Inflammatory macrophage treated with lipopolysaccharide for 4 hours (primary cell): ENCODE results near the gene STOX1.
"Not testable (repeated sequence)": the region's sequence is repeated elsewhere in the genome, so short reads cannot be mapped to it uniquely, and the experiment has no call there.

ENCODE experiments used
- DNase-seq: peaks from one replicate; pipeline ENCODE4 v3.0.0-alpha.2; 2020

STOX1 gene

GRCh38 chr10:68831961-68832455, 4.7 kb downstream of the STOX1 start:
- DNase-seq, result no peak

- DNase-seq, result no peak
These were observed 5.3 kb downstream of the STOX1 start for GRCh38 chr10:68832601-68833000.

- no peak for DNase-seq
These were observed 10.4 kb downstream of the STOX1 start for GRCh38 chr10:68837626-68838322.

- DNase-seq, result not testable (repeated sequence)
These were observed 13.3 kb downstream of the STOX1 start for GRCh38 chr10:68840650-68841049.

- DNase-seq, result no peak
These were observed 20.9 kb downstream of the STOX1 start for GRCh38 chr10:68848281-68848680.

- DNase-seq, result no peak
These were observed 21.5 kb downstream of the STOX1 start for GRCh38 chr10:68848806-68849205.

GRCh38 chr10:68856352-68856751, 29.0 kb downstream of the STOX1 start:
- DNase-seq, result no peak

GRCh38 chr10:68857005-68857404, 29.7 kb downstream of the STOX1 start:
- DNase-seq, result no peak

GRCh38 chr10:68861253-68861652, 33.9 kb downstream of the STOX1 start:
- no peak for DNase-seq

GRCh38 chr10:68864611-68865010, 37.3 kb downstream of the STOX1 start:
- no peak for DNase-seq

GRCh38 chr10:68868173-68868572, 40.8 kb downstream of the STOX1 start:
- DNase-seq, result not testable (repeated sequence)

- no peak for DNase-seq
These were observed 42.3 kb downstream of the STOX1 start for GRCh38 chr10:68869623-68870022.

- no peak for DNase-seq
These were observed 42.7 kb downstream of the STOX1 start for GRCh38 chr10:68870061-68870460.

GRCh38 chr10:68870545-68871104, 43.3 kb downstream of the STOX1 start:
- no peak for DNase-seq

- DNase-seq, result no peak
These were observed 43.9 kb downstream of the STOX1 start for GRCh38 chr10:68871105-68871711.

GRCh38 chr10:68871731-68872342, 44.5 kb downstream of the STOX1 start:
- DNase-seq, result no peak

- DNase-seq, result no peak
These were observed 49.2 kb downstream of the STOX1 start for GRCh38 chr10:68876246-68877138.

GRCh38 chr10:68877482-68878110, 50.3 kb downstream of the STOX1 start:
- DNase-seq, result no peak

GRCh38 chr10:68878496-68878895, 51.2 kb downstream of the STOX1 start:
- no peak for DNase-seq

GRCh38 chr10:68879628-68880027, 52.3 kb downstream of the STOX1 start:
- no peak for DNase-seq

GRCh38 chr10:68880181-68880580, 52.9 kb downstream of the STOX1 start:
- DNase-seq, result no peak

- peak; percentile 11 for DNase-seq
These were observed 67.7 kb downstream of the STOX1 start for GRCh38 chr10:68895041-68895440.
